HG03575 (cell line): ENCODE data around the gene KIAA1671.

Source experiments
- ATAC-seq: cut with Tn5 transposase; IDR thresholded peaks from one replicate; pipeline ENCODE4 v1.9.1; 2021; ENCODE audit not compliant: unreplicated experiment, insufficient number of reproducible peaks, low FRiP score; ENCODE audit errors: extremely low read depth

Gene KIAA1671

DNA sequence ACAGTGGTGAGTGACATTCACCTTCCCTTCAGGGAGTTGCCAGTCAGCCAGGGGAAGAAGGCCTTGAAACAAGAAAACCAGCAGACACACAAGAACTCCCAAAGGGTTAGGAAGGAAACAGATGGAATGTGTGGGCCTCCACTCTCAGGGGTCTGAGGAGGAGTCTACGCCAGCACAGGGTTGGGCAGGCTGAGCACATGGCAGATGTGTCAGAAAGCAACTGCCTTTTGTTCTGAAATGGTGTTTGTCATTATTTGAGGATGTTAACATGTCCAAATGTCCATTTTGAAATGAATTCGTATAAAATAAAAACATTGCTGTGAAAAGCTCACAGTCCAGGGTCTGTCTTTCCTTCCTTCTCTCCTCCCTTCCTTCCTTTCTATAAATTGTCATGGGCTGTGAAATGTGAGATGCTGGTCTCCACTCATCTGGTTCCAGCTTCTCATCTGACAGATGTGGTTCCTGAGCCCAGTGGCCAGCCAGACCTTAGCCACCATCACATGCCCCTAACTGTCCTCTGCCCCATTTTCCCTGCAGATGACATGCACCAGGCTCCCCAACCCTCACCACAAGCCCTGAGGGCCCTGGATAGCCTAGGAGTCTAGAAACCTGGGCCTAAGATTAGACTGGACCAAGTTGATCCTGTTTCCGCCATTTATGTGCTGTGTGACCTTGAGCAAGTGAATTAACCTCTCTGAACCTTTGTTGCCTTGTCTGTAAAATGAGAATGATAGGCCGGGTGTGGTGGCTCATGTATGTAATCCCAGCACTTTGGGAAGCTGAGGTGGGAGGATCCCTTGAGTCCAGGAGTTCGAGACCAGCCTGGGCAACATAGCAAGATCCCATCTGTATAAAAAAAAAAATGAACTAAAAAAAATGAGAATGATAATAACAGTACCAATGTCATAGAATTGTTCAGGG lies 190.9 kb downstream of the KIAA1671 start:
- ATAC-seq: no peak

DNA sequence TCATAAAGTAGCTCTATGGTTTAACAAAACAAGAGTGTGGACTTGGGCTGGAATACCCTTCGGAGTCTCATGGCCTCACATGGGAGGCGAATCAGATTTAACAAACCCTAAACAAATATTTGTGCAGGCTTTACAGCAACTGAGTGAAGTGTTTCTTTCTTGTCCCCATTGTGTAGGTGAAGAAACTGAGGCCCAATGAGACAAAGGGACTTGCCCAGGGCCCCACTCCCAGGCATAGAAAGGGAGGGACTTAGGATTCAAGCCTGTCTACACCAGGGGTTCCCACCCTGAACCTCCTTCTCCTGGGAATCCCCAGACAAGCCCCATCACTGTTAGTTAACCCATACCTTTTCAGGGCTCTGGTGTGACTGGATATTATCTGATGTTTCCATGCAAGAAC lies 192.0 kb downstream of the KIAA1671 start:
- no peak for ATAC-seq

DNA sequence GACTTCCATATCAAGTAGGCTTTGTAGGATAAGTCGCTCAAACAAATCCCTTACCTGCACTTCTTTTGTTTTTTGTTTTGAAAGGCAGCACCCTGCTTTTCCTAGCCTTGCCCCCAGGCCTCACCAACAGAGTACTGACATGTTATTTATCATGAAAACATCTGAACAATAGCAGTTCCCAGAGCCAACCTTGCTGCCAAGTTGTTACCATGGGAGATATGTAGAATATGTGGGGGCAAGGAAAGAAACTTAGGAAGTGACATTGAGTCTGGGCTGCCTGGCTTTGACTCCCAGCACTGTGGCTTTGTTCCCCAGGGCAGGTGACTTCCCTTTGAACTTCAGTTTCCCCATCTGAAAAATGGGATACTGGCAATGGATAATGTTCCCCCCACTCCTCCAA lies 193.8 kb downstream of the KIAA1671 start:
- no peak for ATAC-seq

DNA sequence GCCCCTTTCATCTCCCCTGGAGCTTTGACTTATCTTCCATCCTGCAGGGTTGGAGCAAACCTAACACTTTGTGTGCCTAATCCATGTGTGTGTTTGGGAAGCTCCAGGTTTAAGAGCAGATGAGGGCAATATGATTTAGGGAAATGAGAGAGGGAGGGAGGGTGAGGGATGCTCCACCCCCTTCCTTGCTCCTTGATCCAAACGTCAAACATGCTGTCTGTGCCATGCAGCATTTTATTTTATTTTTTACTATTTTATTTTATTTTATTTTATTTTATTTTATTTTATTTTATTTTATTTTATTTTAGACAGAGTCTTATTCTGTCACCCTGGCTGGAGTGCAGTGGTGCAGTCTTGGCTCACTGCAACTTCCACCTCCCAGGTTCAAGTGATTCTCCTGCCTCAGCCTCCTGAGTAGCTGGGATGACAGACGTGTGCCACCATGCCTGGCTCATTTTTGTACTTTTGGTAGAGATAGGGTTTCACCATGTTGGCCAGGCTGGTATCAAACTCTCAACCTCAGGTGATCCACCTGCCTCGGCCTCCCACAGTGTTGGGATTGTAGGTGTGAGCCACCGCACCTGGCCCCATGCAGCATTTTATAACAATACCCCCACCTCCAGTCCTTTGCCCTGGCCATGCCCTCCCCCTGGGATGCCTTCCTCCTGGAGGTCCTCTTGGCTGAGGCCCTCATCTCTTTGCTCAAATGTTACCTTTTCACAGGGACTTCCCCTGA lies 194.6 kb downstream of the KIAA1671 start:
- ATAC-seq: no peak

DNA sequence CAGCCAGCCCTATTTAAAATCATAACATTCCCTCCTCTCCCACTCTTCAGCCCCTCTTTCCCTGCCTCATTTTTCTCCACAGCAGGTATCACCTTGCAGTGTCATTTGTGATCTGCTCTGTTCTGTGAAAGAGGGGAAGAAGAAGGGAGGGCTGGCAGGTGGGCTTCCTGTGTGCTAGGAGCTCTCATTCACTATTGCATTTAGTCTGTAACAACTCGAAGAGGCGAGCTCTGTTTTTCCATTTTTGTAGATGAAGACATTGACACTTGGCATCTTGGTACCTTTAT lies 195.1 kb downstream of the KIAA1671 start:
- ATAC-seq: no peak

DNA sequence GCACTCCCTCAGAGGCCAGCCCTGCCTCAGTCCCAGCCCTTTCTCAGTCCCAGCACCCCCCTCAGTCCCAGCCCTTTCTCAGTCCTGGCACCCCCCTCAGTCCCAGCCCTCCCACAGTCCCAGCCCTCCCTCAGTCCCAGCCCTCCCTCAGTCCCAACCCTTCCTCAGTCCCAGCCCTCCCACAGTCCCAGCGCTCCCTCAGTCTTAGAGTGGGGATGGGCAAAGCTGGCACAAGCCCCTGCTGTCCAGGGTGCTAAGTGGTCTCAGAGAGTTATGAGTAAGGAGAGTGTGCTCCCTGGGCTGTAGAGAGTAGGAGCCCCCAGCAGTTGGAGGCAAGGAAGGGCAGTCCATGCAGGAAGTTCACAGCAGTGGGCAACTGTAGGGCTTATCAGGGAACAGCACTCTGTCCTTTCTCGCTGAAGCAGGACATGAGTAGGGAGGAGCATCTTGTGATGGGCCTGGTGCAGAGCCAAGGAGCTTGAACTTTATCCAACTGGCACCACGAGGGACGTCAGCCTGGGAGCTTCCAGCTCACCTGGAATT lies 195.7 kb downstream of the KIAA1671 start:
- no peak for ATAC-seq

DNA sequence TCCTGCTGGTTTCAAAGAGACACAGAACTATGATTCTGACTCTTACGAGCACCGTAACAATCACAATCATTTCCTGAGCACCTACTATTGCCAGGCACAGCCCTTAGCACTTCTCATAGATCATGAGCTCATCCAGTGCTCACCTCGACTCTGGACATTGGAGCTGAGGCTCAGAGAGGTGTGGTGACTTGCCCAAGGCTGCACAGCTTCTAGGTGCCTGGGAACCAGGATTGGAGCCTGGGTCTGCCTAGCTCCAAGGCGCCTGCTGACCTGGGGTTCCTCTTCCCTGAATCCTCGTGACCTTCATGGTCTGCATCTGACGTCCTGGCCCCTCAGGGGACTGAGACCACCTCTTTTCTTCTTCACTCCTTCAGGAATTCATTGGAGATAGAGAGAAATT lies 196.5 kb downstream of the KIAA1671 start:
- ATAC-seq: no peak

DNA sequence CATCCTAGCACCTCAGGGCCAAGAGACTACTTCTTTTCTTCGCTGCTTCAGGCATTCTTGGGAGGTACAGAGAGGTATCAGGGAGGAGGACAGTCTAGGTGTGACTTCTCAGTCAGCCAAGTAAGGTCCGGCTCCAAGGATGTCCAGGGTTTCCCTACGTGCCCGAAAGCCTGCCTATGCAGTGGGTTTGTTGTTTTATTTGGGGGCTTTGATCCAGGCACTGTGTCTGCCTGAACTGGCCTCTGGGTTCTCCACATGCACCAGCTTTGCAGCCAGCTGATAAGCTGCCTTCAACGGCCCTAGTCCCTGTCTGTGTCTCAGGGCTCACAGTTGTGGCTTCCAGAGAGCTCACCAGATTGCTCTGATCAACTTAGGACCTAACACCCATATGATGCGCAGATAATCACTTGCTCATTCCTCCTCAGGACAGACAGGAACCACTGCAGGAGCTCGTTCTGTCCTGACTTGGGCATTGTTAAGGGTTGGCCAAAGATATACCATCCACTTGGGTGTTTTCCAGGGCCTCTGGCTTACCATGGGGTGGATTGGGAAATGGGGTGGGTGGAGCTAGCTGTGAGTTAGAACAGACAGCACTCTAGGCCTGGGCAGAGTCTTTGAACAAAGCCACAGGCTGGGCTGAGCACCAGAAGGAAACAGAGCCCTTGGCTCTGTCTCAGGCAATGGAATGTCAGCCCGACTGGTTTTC lies 201.6 kb downstream of the KIAA1671 start:
- no peak for ATAC-seq

DNA sequence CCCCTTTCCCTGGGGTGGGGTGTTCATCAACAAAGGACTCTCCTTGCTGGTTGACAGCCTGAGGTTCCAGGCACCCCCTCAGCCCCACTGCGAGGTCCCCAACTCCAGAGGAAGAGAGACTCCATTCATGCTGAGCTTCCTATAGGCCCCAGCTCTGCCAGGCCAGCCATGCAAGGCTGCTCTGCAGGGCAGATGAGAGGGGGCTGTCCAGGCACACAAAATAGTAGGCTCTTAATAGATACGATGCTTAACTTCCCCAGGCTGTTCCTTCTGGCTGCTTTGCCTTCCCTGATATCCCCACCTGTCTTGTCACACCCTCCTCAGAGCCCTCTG lies 202.1 kb downstream of the KIAA1671 start:
- ATAC-seq: no peak

DNA sequence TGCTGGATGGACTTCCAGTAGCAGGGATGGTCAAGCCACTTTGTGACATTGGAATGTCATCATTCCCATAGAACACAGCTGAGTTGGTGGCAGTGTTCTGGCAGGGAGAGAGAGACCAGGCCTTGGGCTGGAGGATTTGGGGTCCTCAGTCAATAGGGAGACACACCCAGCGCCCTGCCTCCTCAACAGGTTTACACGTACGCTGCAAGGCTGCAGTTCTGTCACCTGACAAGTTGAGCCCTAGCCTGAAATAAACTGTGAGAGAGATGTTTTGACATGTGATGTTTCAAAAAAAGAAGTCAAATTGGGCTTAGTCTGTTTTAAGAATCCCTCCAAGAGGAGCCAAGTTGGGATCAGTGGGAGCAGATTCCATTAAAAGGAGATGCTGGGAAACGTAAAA lies 204.2 kb downstream of the KIAA1671 start:
- no peak for ATAC-seq

DNA sequence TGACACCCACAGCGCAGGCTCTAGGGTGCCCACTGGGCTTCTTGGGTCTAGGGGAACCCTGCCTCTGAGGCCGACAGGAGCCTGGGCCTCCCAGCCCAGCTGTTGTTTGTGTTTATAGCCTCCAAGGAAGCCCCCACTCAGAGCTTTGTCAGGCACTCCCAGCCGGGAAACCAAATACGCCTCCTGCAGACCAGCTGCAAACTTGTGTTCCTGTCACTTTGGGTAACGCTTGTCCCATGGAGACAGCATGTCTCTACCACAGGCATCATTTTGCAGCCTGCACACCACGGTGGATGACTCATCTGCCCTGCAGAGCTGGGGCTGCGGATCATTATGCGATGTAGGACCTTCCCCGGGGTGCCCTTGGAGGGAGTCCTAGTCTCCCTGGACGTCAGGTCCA lies 206.5 kb downstream of the KIAA1671 start:
- no peak for ATAC-seq

DNA sequence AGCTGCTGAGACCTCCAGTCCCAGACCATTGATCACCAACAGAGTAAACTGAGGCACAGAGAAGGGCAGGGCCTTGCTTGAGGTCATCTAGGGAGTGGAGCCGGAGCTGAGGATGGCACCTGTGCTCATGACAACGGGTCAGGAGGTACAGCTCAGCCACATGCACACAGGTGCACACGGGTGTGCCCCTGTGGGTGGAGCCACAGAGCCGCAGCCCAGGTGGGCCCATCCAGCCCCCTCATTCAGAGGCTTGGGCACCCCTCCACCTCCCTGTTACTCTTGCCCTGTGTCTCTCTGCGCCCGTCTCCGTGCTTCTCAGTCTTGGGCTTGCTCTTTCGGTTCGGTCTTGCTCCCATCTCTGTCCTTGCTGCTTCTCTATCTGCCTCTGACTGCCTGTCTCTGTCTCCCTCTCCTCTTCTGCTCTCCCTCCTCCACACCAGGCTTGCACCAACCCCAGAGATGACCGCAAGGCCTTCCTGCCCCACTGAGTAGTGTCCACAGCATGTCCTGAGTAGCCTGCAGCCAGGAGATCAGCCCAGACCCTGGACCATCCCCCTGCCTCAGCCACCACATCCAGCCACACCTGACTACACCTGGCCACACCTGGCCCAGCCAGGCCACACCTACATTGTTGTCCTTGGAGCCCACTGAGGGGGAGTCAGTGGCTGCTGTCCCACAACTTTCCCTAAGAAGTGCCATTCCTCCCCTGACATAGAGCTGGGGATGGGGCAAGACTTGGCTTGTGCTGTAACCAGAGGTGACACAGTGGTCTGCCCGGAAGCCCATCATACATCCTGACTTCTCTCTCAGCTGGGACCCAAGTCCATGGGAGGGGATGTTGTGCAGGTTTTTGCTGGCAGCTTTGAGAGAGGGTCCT lies 207.8 kb downstream of the KIAA1671 start:
- ATAC-seq: no peak

DNA sequence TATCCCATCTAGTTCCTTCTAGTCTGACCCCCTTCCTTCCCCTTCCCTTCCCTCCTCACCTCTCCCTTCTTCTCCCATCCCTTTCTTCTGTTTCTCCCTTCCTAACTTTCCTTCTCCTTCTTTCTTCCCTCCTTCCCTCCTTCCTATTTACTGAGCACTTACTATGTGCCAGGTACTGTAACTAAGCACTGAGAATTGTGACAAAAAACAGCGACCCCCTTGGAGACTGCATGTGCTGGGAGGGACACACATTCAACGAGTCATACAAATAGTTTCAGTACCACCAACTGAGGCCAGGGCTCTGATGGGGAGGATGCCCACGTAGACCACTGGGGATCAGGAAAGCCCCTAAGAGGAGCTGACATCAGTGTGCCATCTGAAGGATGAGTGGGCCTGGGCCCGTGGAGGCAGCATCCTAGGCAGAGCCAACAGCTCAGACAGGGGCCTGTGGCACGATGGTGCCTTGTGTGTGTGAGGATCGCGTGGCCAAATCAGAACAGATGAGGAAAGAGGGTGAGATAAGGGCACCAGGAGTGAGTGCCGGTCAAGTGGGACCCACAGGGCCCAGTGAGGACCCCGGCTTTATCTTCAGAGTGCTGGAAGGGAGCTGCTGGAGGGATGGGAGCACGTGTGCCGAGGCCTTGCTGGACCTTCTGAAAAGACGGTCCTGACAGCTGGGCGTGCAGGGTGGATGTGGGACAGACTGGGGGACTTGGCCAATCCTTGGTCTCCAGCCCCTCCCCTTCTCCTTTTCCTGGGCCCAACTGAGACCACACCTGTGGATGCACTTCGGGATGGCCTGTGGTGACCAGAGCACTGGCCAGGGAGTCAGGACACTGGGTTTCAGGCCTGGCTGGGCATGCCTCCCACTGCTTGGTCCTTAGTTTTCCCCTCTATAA lies 208.8 kb downstream of the KIAA1671 start:
- no peak for ATAC-seq

DNA sequence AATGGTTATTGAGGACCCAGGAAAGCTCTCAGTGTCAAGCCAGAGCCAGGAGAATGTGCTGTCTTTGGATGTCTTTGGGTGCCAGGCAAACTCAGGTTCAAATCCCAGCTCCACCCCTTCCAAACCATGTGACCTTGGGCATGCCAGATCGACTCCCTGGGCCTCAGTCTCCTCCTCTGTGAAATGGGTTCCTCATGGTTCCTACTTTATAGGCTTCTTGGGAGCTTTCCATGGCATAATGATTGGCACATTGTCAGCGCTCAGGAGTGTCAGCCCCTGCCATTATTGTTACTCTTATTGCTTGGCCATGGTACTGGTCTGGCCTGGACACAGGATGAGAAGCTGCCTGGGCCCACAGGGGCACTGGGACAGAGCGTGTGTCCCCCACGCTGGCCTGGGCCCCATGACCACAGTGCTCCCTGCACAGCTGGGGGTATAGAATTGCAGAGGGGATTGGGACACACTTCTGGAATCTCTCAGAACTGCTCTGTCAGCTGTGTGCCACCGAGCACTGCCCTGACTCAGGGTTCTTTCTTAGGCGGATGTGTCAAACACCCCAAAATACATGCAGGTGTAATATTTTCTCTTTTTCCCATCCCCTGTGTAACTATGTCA lies 209.5 kb downstream of the KIAA1671 start:
- ATAC-seq: no peak

DNA sequence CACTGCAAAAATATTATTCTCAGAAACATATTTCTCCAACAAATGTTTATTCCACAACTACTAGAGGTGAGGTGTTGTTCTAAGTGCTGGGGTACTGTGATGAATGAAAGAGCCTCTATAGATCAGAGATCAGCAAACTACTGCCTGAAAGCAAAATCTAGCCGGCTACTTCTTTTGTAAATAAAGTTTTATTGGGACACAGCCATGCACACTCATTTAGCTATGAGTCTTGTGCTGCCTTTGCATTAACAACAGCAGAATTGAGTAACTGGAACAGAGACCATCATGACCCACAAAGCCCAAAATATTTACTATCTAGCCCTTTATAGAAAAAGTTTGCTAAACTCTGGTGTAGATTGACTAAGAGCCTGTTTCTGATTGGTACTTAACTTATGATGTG lies 210.0 kb downstream of the KIAA1671 start:
- no peak for ATAC-seq

DNA sequence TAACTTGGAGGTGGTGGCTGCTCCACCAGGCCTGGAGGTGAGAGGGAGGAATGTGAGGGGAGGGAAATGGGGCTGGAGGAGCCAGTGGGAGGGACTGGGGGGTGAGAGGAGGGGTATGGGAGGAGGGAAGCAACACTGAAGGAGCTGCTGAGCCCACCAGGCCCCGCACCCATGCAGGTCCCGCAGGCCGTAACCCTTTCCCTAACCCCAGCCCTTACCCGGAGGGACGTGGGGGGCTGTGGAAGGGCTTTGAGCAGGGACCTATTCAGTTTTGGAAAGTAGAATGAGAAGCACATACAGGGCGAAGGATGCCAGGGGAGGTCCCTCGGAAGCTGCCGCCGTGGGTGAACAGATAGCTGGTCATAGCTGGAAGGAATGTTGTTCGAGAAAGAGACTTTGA lies 213.3 kb downstream of the KIAA1671 start:
- no peak for ATAC-seq

DNA sequence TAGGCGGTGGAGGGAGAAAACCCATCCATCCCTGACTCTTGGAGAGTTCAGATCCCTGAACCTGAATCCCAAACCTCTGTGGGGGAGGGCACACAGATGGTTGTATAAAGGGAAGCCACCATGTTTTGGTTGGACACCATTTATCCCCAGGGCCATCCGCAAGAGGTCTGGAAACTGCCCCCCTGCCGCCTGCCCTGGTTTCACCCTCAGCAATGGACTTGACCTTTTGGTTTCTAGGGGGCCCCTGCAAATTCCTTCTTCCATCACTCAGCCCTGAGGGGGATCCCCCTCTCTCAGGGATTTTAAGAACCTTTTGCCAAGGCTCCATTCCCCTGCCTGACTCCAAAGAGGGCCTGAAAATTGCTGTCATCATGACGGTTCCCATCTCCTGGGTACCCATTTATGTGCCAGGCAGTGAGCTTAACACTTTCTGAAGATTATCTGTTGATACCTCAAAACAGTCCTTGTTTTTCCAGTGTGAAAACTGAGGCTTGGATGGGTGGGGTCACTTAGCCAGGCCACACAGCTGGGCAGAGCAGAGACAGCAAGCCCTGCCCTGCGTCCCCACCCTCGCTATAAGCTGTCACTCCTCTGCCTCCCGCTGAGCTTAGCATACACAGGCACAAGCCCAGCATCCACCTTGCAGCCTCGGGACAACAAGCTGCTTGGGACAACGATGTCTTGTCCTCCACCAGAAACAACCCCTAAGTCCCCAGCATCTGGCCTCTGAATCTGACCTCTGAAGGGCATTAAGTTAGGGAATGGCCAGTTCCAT lies 213.9 kb downstream of the KIAA1671 start:
- no peak for ATAC-seq
